Mesothelial cell of epicardium (in vitro differentiated cells): ENCODE results near the gene ATXN7L1. TPM values are rescaled to one million over a fixed set of nuclear protein-coding genes. Genes with fewer than 3 reads are reported as not detected.

Source experiments
- DNase-seq, 2 experiments: peaks; one replicate each; pipeline ENCODE4 v3.0.0; 2021; ENCODE audit warnings: low spot score in 2 of 2; ENCODE audit not compliant: unreplicated experiment in 2 of 2
- H3K27ac Mint-ChIP-seq: 2 replicates; pipeline ENCODE4 v1.8.0; 2021; ENCODE audit warnings: mixed read lengths
- H3K27me3 Mint-ChIP-seq: 2 replicates; pipeline ENCODE4 v1.8.0; 2021; ENCODE audit warnings: low read depth, mixed read lengths
- H3K36me3 Mint-ChIP-seq: 2 replicates; pipeline ENCODE4 v1.8.0; 2021; ENCODE audit warnings: mixed read lengths
- H3K4me1 Mint-ChIP-seq: 2 replicates; pipeline ENCODE4 v1.8.0; 2021; ENCODE audit warnings: mixed read lengths
- H3K4me3 Mint-ChIP-seq: 2 replicates; pipeline ENCODE4 v1.8.0; 2021; ENCODE audit warnings: mild to moderate bottlenecking, moderate library complexity, mixed read lengths
- H3K9me3 Mint-ChIP-seq: 2 replicates; pipeline ENCODE4 v1.8.0; 2021; ENCODE audit warnings: mixed read lengths
- CTCF ChIP-seq: fragments of 200-600 bp; sonication (generic); IDR thresholded peaks from one replicate; pipeline ENCODE4 v1.5.0; 2021; ENCODE audit warnings: antibody characterized with exemption; ENCODE audit not compliant: unreplicated experiment
- total RNA-seq: library from RNA; stranded (reverse); gene quantifications from 3 replicates; pipeline ENCODE4 v1.2.1, GENCODE V29; 2021

The ATXN7L1 gene
- total RNA-seq, 1 donor from 2014 or later, result 18.0 TPM

- DNase-seq, result no peak
- no peaks in the 10 kb centered on the region for H3K27me3 Mint-ChIP-seq
- H3K36me3 Mint-ChIP-seq, result no peaks in the 10 kb centered on the region
- no peak for TF ChIP-seq CTCF
- peaks cover 2% of the 10 kb centered on the region for H3K9me3 Mint-ChIP-seq
- peaks cover 6% of the 10 kb centered on the region for H3K4me1 Mint-ChIP-seq
- H3K4me3 Mint-ChIP-seq, result no peak overlapping the region
- no peak overlapping the region for H3K27ac Mint-ChIP-seq
Observed at GRCh38 chr7:105589356-105590077, 286.9 kb downstream of the ATXN7L1 start.

- Mint-ChIP-seq H3K36me3 (peaks cover 3% of the 10 kb centered on the region), H3K27me3 (no peaks in the 10 kb centered on the region), H3K4me1 (peaks cover 6% of the 10 kb centered on the region), H3K4me3 (no peak overlapping the region), H3K27ac (peak overlapping the region; percentile 25), H3K9me3 (peaks cover 8% of the 10 kb centered on the region)
- no peak for TF ChIP-seq CTCF
- DNase-seq, result no peak
Observed at GRCh38 chr7:105587909-105588635, 288.3 kb downstream of the ATXN7L1 start.

GRCh38 chr7:105585850-105586500 is 290.4 kb downstream of the ATXN7L1 start:
- H3K27me3 Mint-ChIP-seq, result no peaks in the 10 kb centered on the region
- DNase-seq, result no peak
- no peak overlapping the region for H3K4me3 Mint-ChIP-seq
- no peak overlapping the region for H3K27ac Mint-ChIP-seq
- TF ChIP-seq CTCF, result no peak
- peaks cover 6% of the 10 kb centered on the region for H3K4me1 Mint-ChIP-seq
- peaks cover 3% of the 10 kb centered on the region for H3K36me3 Mint-ChIP-seq
- H3K9me3 Mint-ChIP-seq, result peaks cover 15% of the 10 kb centered on the region

DNA sequence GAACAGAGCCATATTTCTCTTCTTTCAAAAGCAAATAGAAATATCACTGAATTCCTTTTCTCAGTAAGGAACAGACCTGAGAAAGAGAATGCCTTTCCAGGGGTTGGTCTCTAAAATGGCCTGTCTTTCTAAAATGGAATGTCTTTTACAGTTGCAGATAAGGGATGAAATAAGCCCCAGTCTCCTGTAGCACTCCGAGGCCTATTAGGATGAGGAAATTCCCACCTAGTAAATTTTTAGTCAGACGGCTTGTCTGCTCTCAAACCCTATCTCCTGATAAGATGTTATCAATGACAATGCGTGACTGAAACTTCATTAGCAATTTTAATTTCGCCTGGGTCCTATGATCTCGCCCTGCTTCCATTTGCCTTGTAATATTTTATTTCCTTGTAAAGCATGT is 292.2 kb downstream of the ATXN7L1 start:
- no peak overlapping the region for H3K4me3 Mint-ChIP-seq
- H3K9me3 Mint-ChIP-seq, result peaks cover 15% of the 10 kb centered on the region
- TF ChIP-seq CTCF, result no peak
- H3K4me1 Mint-ChIP-seq, result peaks cover 6% of the 10 kb centered on the region
- no peak for DNase-seq
- H3K27ac Mint-ChIP-seq, result no peak overlapping the region
- no peaks in the 10 kb centered on the region for H3K27me3 Mint-ChIP-seq
- peaks cover 3% of the 10 kb centered on the region for H3K36me3 Mint-ChIP-seq

DNA sequence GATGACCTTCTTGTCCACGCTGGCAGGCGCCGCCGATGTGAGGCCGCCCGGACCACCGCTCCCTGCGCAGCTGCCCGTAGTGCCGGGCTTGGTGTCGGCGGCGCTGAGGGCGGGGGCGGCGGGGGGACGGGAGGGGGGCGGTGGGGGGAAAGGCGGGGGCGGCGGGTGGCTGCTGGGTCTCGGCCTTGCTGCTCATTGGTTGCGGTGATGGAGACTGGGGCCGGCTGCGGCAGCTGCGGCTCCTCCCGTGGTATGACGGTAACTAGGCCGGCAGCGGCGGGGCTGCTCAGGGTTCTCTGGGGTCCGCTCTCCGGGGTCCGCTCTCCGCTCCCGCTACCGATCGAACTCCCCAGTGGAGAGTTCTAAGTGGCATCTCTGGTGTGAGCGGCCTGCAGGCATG is 293.3 kb downstream of the ATXN7L1 start:
- H3K9me3 Mint-ChIP-seq, result peaks cover 15% of the 10 kb centered on the region
- H3K27ac Mint-ChIP-seq, result no peak overlapping the region
- H3K4me3 Mint-ChIP-seq, result no peak overlapping the region
- peaks cover 3% of the 10 kb centered on the region for H3K36me3 Mint-ChIP-seq
- H3K4me1 Mint-ChIP-seq, result peaks cover 2% of the 10 kb centered on the region
- no peak for DNase-seq
- no peak for TF ChIP-seq CTCF
- H3K27me3 Mint-ChIP-seq, result no peaks in the 10 kb centered on the region
